Astrocyte of the hippocampus (primary cell): Measurements from ENCODE around the gene MYO19.
"Not testable (repeated sequence)": the region's sequence is repeated elsewhere in the genome, so short reads cannot be mapped to it uniquely, and the experiment has no call there.

Source experiments
- DNase-seq: peaks from one replicate; pipeline ENCODE4 v3.0.0; 2011; ENCODE audit warnings: low read depth, low spot score

The MYO19 gene

GRCh38 chr17:36498560-36499300, 35.9 kb downstream of the MYO19 start:
- no peak for DNase-seq

GRCh38 chr17:36498155-36498554, 36.5 kb downstream of the MYO19 start:
- DNase-seq = no peak

- DNase-seq = no peak
These were observed 38.5 kb downstream of the MYO19 start for GRCh38 chr17:36496018-36496789.

GRCh38 chr17:36495076-36495578, 39.5 kb downstream of the MYO19 start:
- DNase-seq = no peak

GRCh38 chr17:36494674-36495073, 40.0 kb downstream of the MYO19 start:
- no peak for DNase-seq

GRCh38 chr17:36493956-36494355, 40.7 kb downstream of the MYO19 start:
- peak; percentile 20 for DNase-seq

GRCh38 chr17:36486204-36487194, 48.2 kb downstream of the MYO19 start, which contains the start of gene ZNHIT3:
Gene ZNHIT3 (plus strand): TSS chr17:36486681. CDS start chr17:36486700, 19 bp downstream.
- DNase-seq = peak; percentile 97

GRCh38 chr17:36485805-36486203, 48.9 kb downstream of the MYO19 start:
- DNase-seq = no peak

GRCh38 chr17:36485027-36485426, 49.6 kb downstream of the MYO19 start:
- no peak for DNase-seq

- DNase-seq = not testable (repeated sequence)
These were observed 50.6 kb downstream of the MYO19 start for GRCh38 chr17:36484021-36484420.

GRCh38 chr17:36482611-36483504, 51.8 kb downstream of the MYO19 start:
- DNase-seq = peak; percentile 90

- no peak for DNase-seq
These were observed 52.8 kb downstream of the MYO19 start for GRCh38 chr17:36481829-36482228.

GRCh38 chr17:36475346-36475970, 59.2 kb downstream of the MYO19 start:
- DNase-seq = no peak

GRCh38 chr17:36474571-36474970, 60.1 kb downstream of the MYO19 start:
- no peak for DNase-seq

GRCh38 chr17:36470499-36470898, 64.2 kb downstream of the MYO19 start:
- DNase-seq = no peak

GRCh38 chr17:36469733-36470132, 64.9 kb downstream of the MYO19 start:
- no peak for DNase-seq

GRCh38 chr17:36468903-36469635, 65.6 kb downstream of the MYO19 start:
- no peak for DNase-seq

- no peak for DNase-seq
These were observed 69.9 kb downstream of the MYO19 start for GRCh38 chr17:36464765-36465088.
